Lower leg skin (tissue), 3 donors: ENCODE measurements around the gene PGAM5.

Source experiments
- POLR2A ChIP-seq, 2 donors: fragments of 450-650 bp; IDR thresholded peaks; one replicate each; pipeline ENCODE4 v1.6.1; 2016 to 2017; ENCODE audit warnings: antibody characterized with exemption in 2 of 2, mild to moderate bottlenecking in 1 of 2, moderate library complexity in 1 of 2
- TF ChIP-seq, protein P1 (sequence below), 3 donors: fragments of 450-650 bp; IDR thresholded peaks; one replicate each; pipeline ENCODE4 v1.5.1; 2016; ENCODE audit warnings: antibody characterized with exemption in 3 of 3, mild to moderate bottlenecking in 3 of 3, moderate library complexity in 2 of 3

DNA sequence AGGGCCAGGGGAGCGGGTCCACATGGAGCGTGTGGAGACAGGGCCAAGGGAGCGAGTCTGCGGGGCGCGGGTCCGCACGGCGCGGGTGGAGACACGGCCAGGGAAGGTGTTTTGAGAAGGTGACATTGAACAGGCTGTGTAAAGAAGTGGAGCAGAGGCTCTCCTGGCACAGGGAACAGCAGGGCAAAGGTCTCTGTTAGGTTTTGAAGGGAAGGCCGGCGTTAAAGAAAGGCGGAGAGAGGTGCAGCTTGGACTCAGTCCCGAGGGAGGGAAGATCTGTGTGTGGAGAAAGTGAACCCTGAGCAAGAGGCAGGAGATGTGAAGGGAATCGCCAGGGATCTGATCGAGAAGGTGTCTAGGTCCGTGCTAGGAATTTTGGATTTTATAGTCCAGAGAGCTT is 21.4 kb upstream of the PGAM5 start:
- TF ChIP-seq, protein P1, sequence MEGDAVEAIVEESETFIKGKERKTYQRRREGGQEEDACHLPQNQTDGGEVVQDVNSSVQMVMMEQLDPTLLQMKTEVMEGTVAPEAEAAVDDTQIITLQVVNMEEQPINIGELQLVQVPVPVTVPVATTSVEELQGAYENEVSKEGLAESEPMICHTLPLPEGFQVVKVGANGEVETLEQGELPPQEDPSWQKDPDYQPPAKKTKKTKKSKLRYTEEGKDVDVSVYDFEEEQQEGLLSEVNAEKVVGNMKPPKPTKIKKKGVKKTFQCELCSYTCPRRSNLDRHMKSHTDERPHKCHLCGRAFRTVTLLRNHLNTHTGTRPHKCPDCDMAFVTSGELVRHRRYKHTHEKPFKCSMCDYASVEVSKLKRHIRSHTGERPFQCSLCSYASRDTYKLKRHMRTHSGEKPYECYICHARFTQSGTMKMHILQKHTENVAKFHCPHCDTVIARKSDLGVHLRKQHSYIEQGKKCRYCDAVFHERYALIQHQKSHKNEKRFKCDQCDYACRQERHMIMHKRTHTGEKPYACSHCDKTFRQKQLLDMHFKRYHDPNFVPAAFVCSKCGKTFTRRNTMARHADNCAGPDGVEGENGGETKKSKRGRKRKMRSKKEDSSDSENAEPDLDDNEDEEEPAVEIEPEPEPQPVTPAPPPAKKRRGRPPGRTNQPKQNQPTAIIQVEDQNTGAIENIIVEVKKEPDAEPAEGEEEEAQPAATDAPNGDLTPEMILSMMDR (IDR thresholded peaks at IDR 0.05): no peak
- no peak for TF ChIP-seq POLR2A (IDR thresholded peaks at IDR 0.05)
